ENCODE measurements around the gene PAIP1. TPM values are rescaled to one million over a fixed set of nuclear protein-coding genes. Genes with fewer than 3 reads are reported as not detected.
"Not testable (repeated sequence)": the region's sequence is repeated elsewhere in the genome, so short reads cannot be mapped to it uniquely, and the experiment has no call there.

PAIP1 gene
- total RNA-seq, 4 donors from 2014 or later: 55.5 to 73.5 (median 65.2) TPM

DNA sequence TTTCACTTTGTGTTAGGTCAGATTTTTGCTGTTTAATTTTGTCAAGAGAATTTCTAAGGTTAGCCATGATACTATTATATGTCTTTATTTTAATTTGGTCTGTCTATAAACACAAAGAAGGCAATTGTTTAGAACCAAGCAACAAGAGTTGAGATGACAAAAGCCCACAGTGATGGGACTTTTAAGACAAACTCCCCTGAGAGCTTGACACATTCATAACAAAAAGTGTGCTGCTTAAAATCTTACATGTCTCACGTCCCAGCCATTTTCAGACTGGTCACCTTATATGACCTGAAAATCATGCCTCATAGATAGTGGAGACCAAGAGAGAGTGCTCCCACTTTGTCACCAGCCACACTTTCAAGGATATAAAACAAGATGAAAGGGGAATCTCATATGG lies 24.5 kb upstream of the PAIP1 start:
- 65 to 75% methylated on average over 1 of the region's 1 CpG for WGBS, 2 donors
- Histone ChIP-seq H3K9me3 (no peaks in the 10 kb centered on the region), H3K4me1 (no peaks in the 10 kb centered on the region), H3K36me3 (peaks cover 0 to 13% (median 0%) of the 10 kb centered on the region in 3 donors), H3K4me3 (no peak overlapping the region), H3K27me3 (no peaks in the 10 kb centered on the region), H3K27ac (no peak overlapping the region)
- TF ChIP-seq, protein P1, sequence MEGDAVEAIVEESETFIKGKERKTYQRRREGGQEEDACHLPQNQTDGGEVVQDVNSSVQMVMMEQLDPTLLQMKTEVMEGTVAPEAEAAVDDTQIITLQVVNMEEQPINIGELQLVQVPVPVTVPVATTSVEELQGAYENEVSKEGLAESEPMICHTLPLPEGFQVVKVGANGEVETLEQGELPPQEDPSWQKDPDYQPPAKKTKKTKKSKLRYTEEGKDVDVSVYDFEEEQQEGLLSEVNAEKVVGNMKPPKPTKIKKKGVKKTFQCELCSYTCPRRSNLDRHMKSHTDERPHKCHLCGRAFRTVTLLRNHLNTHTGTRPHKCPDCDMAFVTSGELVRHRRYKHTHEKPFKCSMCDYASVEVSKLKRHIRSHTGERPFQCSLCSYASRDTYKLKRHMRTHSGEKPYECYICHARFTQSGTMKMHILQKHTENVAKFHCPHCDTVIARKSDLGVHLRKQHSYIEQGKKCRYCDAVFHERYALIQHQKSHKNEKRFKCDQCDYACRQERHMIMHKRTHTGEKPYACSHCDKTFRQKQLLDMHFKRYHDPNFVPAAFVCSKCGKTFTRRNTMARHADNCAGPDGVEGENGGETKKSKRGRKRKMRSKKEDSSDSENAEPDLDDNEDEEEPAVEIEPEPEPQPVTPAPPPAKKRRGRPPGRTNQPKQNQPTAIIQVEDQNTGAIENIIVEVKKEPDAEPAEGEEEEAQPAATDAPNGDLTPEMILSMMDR (IDR thresholded peaks at IDR 0.05): no peak
- no peak for TF ChIP-seq EP300 (IDR thresholded peaks at IDR 0.05)
- TF ChIP-seq POLR2A (IDR thresholded peaks at IDR 0.05): no peak
- DNase-seq (ENCODE audit: low spot score in 2 of 2): no peak

DNA sequence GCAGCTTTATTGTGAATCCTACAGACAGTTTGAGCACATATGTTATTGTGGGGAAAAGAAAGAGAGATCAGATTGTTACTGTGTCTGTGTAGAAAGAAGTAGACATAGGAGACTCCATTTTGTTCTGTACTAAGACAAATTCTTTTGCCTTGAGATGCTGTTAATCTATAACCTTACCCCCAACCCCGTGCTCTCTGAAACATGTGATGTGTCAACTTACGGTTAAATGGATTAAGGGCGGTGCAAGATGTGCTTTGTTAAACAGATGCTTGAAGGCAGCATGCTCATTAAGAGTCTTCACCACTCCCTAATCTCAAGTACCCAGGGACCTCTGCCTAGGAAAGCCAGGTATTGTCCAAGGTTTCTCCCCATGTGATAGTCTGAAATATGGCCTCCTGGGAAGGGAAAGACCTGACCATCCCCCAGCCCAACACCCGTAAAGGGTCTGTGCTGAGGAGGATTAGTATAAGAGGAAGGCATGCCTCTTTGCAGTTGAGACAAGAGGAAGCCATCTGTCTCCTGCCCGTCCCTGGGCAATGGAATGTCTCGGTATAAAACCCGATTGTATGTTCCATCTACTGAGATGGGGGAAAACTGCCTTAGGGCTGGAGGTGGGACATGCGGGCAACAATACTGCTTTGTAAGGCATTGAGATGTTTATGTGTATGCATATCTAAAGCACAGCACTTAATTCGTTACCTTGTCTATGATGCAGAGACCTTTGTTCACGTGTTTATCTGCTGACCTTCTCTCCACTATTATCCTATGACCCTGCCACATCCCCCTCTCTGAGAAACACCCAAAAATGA lies 23.7 kb upstream of the PAIP1 start:
- 70 to 78% methylated on average over 10 of the region's 10 CpGs for WGBS, 2 donors
- H3K27me3 ChIP-seq; H3K9me3 ChIP-seq; H3K4me3 ChIP-seq; H3K4me1 ChIP-seq; DNase-seq (ENCODE audit: low spot score in 2 of 2); H3K27ac ChIP-seq: not testable (repeated sequence)
- H3K36me3 ChIP-seq: peaks cover 0 to 15% (median 0%) of the 10 kb centered on the region in 3 donors

DNA sequence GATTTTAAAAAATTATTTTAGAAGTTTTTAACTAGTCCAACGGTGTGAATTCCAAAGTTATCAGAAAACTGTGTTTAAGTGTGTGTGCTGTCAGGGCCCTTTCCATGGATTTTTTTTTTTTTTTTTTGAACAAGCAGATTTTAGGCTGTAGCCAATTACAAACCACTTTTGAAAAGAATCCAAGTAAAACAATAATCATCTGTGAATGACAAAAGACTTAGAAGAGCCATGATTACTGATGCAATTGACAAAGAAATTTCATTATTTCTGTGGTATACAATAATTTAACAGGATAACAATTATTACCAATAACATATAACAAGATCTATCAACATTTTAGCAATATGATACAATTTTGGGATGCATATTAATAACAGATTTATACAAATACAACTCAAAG lies 16.2 kb upstream of the PAIP1 start:
- H3K4me3 ChIP-seq: no peak overlapping the region
- H3K27ac ChIP-seq: no peak overlapping the region
- 50 to 58% methylated on average over 1 of the region's 1 CpG for WGBS, 2 donors
- peaks cover 0 to 17% (median 0%) of the 10 kb centered on the region in 4 donors for H3K4me1 ChIP-seq
- no peak for TF ChIP-seq EP300 (IDR thresholded peaks at IDR 0.05)
- TF ChIP-seq, protein P1 (IDR thresholded peaks at IDR 0.05): no peak
- no peak for DNase-seq (ENCODE audit: low spot score in 2 of 2)
- no peaks in the 10 kb centered on the region for H3K9me3 ChIP-seq
- H3K36me3 ChIP-seq: peaks cover 0 to 6% (median 0%) of the 10 kb centered on the region in 3 donors
- H3K27me3 ChIP-seq: no peaks in the 10 kb centered on the region

DNA sequence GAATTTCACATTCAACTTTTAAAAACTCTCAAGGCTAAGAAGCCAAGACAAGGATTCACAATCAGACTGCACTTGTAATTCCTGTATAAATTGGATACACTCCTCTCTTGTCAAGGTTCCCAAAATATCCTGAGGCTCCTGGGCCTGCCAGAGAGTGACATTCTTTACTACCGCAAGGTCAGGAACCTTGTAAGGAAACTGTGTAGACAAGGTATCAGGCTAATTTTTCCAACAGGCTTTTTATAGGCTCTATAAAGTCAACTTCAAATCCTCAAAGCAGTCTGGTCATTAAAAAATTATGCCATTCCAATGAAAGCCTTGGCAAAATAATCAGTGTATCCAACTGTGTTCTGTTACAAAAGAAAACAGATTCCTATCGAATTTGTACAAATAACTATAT lies 15.5 kb upstream of the PAIP1 start:
- Histone ChIP-seq H3K27me3 (no peaks in the 10 kb centered on the region), H3K4me3 (no peak overlapping the region), H3K4me1 (peaks cover 0 to 17% (median 0%) of the 10 kb centered on the region in 4 donors), H3K27ac (peak overlapping the region in 1 of 4 donors; percentile 10), H3K9me3 (no peaks in the 10 kb centered on the region), H3K36me3 (peaks cover 0 to 6% (median 0%) of the 10 kb centered on the region in 3 donors)
- 60 to 68% methylated on average over 2 of the region's 2 CpGs for WGBS, 2 donors
- DNase-seq (ENCODE audit: low spot score in 2 of 2): no peak
- TF ChIP-seq EP300 (IDR thresholded peaks at IDR 0.05) (no peak), POLR2A (IDR thresholded peaks at IDR 0.05) (no peak)
- TF ChIP-seq, protein P1 (IDR thresholded peaks at IDR 0.05): no peak

DNA sequence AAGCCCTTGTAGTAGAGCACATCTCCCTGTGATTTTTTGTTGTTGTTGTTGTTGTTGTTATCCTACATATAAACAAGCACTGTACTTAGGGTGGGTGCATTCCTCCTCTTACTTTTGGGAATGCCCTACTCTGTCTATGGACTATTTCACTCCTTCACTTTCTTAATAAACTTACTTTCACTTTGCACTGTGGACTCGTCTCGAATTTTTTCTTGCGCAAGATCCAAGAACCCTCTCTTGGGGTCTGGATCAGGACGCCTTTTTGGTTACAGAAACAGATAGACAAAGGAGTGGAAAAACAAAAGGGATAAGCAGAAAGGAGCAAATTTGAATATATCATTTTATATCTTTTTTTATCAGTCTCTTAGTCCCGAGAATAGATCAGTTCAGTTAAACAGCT lies 14.4 kb upstream of the PAIP1 start:
- Histone ChIP-seq H3K27ac (peak overlapping the region in 2 of 4 donors; percentile 65 to 82), H3K9me3 (no peaks in the 10 kb centered on the region), H3K4me1 (peaks cover 0 to 17% (median 0%) of the 10 kb centered on the region in 4 donors), H3K36me3 (peaks cover 0 to 6% (median 0%) of the 10 kb centered on the region in 3 donors), H3K4me3 (peak overlapping the region in 3 of 4 donors; percentile 1 to 17 (median 16)), H3K27me3 (no peaks in the 10 kb centered on the region)
- 62 to 70% methylated on average over 5 of the region's 5 CpGs for WGBS, 2 donors
- DNase-seq (ENCODE audit: low spot score in 2 of 2): peak in 1 of 2 donors; percentile 50
- TF ChIP-seq POLR2A (IDR thresholded peaks at IDR 0.05): no peak
- TF ChIP-seq EP300 (IDR thresholded peaks at IDR 0.05): no peak
- TF ChIP-seq, protein P1 (IDR thresholded peaks at IDR 0.05): no peak

All from tibial nerve (tissue), 4 donors.